Measurements from ENCODE around the gene CPED1.
"Not testable (repeated sequence)": the region's sequence is repeated elsewhere in the genome, so short reads cannot be mapped to it uniquely, and the experiment has no call there.

Gene CPED1

GRCh38 chr7:121020989-121021969 lies 32.8 kb downstream of the CPED1 start:
- DNase-seq = no peak

GRCh38 chr7:121023194-121023593 lies 34.7 kb downstream of the CPED1 start:
- no peak for DNase-seq

- DNase-seq = no peak
These were observed 35.4 kb downstream of the CPED1 start for GRCh38 chr7:121023683-121024511.

DNA sequence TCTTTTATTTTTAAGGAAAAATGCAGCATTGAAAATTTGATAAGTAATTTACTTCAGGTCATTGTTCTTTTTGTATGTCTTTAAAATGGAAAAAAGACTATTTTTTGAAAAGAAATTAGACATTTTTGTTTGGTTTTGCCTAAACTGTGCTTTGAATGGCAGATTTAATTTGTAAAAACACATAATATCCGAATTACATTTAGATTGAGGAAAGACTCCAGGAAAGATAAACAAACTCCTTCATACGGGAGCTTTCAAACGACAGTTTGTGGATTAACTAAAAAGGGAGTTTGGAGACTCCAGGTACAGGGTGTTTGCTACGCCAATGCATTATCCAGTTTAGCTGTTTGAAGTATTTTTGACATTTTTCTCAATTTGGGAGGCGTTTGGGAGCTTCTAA lies 36.1 kb downstream of the CPED1 start:
- DNase-seq = no peak

DNA sequence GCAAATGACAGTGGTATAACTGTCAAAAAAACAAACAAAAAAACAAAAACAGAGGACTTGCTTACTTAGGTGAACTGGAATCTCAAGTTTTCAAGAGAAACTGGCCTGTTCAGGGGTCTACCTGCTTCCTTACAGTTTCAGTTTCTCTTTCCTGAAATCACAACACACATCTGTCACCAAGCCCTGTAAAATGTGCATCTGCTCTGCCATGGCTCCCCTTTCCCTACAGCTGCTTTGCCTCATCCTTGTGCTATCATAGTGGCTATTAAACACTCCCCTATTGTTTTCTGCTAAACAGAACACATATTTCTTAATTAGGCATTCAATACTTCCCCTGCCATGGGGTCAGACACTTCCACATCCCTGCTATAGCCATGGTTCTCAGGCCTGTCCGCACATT lies 37.6 kb downstream of the CPED1 start:
- DNase-seq = no peak

DNA sequence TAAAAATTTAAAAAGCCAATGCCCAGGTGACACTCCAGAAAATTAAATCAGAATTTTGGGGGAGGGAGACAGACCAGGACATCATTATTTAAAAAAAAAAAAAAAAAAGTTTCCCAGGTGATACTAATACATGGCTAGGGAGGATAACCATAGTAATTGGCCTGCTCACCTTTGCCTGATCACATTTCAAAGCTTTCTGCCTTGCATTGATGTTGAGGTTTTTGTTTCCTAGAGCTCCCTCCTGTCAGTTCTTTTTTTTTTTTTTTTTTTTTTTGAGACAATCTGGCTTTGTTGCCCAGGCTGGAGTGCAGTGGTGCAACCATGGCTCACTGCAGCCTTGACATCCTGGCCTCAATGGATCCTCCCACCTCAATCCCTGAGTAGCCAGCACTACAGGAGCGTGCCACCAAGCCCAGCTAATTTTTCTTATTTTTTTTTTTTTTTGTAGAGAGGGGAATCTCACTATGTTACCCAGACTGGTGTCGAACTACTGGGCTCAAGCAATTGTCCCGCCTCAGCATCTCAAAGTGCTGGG lies 38.1 kb downstream of the CPED1 start:
- DNase-seq = no peak

- no peak for DNase-seq
These were observed 39.5 kb downstream of the CPED1 start for GRCh38 chr7:121027761-121028669.

DNA sequence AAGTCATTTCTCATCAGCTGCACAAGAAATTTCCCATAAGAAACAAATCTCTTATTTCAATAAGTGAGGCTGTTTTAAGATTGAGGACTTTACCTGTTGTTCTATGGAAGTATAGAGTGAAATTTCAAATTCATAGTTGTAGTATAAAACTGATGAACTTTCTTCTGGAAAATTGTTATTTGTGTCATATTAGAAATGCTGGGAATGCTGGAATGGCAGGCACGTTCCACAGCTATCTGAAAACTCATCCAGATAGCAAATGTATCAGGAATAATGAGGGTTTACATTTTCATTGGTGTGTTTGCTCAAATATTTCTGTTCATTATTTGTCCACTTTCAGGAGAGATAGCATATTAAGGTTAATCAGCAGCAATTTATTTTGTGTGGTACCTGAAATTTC lies 40.8 kb downstream of the CPED1 start:
- DNase-seq = no peak

DNA sequence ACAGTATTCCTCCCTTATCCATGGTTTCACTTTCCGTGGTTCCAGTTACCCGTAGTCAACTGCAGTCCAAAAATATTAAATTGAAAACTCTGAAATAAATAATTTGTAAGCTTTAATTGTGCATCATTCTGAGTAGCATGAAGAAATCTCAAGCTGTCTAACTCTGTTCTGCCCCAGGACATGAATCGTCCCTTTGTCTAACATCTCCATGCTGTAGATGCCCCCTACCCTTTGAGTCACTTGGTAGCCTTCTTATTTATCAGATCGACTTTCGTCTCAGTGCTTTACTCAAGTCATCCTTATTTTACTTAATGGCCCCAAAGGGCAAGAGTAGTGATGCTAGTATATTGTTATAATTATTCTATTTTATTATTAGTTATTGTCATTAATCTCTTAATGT lies 41.8 kb downstream of the CPED1 start:
- DNase-seq = no peak

DNA sequence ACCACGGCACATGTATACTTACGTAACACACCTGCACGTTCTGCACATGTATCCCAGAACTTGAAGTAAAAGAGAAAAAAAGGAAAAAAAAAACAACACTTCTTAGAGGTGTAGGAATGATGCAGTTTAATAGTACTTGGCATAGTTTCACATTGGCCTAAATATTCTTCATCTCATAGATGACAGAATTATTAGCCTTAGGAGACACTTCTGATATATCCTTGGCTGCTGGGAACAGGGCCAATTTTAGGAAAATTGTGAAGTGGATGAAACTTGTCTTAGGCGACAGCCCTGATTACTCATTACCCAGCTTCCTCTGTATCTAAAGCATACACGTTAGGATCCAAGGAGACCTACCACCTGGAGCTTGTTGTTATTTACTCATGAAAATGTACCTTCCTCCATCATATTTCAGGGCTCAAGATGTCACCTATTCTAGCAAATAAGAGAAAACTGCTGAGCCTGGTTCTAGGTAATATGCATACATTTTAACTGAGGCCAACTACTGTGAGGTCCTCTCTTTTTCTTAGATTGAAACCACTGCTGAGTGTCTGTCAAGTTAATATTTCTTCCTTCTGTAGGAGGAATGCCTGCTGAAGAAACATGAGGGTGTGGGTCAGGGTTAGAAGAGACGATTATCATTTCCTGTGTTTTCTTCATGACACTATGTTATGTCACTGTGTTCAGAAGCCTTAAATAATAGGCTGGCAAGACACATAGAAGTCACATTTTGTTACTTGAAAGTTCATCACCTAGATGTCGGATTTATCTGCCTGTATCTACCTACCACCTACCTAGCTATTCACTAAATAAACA lies 44.3 kb downstream of the CPED1 start:
- DNase-seq = no peak

DNA sequence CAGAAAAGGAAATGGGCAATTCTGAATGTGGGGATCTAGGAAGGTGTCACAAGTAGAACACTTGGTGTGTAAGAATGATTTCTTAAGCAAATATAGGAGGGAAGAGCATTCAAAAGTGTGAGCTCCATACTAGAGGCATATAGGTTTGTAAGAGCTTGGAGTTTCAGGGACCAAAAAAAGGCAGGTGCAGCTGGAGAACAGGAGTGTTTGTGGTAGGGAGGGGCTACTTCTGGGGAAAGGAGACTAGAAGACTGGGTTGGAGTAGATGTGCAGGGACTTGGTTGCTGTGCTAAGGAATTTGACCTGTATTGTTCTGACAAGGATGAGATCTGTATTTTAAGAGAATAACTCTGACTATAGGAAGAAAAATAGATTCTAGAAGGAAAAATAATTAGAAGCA lies 46.4 kb downstream of the CPED1 start:
- DNase-seq = no peak

DNA sequence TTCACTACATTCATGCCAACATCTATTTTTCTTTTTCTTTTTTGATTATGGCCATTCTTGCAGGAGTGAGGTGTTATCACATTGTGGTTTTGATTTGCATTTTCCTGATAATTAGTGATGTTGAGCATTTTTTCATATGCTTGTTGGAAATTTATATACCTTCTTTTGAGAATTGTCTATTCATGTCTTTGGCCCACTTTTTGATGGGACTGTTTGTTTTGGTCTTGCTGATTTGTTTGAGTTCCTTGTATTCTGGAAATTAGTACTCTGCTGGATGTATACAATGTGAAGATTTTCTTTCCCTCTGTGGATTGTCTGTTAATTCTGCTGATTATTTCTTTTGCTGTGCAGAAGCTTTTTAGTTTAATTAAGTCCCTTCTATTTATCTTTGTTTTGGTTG lies 48.3 kb downstream of the CPED1 start:
- DNase-seq = not testable (repeated sequence)

DNA sequence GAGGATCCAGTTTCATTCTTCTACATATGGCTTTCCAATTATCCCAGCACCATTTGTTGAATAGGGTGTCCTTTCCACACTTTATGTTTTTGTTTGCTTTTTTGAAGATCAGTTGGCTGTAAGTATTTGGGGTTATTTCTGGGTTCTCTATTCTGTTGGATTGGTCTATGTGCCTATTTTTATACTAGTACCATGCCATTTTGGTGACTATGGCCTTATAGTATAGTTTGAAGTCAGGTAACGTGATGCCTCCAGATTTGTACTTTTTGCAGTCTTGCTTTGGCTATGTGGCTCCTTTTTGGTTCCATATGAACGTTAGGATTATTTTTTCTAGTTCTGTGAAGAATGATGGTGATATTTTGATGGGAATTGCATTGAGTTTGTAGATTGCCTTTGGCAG lies 48.8 kb downstream of the CPED1 start:
- not testable (repeated sequence) for DNase-seq

GRCh38 chr7:121037957-121038716 lies 49.6 kb downstream of the CPED1 start:
- no peak for DNase-seq

- DNase-seq = no peak
These were observed 50.4 kb downstream of the CPED1 start for GRCh38 chr7:121038717-121039509.

DNA sequence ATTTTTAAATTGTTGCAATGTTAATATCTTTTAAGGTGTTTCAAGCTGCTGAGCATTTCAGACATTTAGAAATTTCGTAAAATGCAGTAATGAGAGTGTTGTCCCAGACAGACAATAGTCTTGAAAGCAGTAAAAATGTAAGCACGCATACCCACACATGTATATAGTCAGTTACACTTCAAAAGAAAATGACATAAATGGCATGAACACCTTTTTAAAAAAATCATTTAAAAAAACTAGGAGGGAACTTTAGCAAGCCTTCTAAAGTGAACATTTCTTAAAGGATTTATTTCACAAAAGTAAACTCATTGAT lies 51.0 kb downstream of the CPED1 start:
- DNase-seq = no peak

DNA sequence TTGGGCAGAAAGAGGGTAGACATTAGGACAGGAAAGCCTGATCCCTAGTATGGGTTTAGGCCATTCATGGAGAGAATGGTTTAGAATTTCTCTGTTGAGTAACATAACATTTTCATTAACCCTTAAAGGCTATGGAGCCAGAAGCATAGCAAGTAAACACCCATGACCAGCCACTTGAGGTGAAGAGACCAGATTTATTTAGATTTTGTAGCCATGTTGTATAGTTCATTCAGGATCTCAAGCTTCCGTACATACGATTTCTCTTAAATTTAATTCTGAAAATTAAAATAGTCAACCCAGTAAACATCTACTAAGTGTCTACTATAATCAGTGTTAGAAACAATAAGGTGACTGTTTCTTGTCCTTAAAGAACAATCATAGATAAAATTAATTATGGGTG lies 51.5 kb downstream of the CPED1 start:
- DNase-seq = no peak

GRCh38 chr7:121041516-121042148 lies 53.1 kb downstream of the CPED1 start:
- no peak for DNase-seq

DNA sequence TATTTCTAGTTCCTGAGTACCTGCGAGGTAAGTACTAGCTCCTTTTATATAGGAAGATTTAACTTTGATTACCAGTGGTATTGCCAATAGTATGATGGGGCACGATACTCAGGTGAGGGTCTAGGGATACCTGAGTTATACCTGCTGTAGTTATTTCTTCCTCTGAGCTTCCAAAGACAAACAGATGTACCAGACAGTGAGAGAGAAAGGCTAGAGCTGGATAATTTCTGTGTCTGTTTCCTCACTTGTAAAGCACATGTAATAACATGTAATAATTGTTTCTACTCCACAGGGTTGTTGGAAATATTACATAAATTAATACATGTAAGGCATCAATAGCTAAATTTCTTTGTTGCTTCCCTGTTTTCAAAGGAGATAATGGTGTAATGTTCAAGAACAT lies 53.7 kb downstream of the CPED1 start:
- DNase-seq = no peak

DNA sequence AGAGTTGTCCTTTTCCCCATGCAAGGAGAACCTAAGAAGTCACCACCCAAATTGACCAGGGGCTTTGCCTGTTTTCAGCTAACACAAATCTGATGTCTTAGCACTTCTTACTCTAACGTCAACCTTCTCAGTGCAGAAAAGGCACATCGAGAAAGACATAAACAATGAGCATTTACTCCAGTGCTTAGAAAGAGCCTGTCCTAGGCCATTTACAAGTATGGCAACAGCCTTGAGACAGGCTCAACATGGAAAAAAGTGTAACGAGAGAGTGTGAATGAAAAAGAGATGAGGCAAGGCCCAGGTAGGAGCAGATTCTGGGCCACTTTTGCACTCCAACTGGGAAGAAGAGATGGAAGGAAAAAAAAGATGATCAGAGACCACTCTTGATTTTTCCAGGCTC lies 54.4 kb downstream of the CPED1 start:
- no peak for DNase-seq

Measured in NCI-H446 treated with DMSO at 0.1 percent for 48 hours (cell line).